WERI-Rb-1 (cell line): ENCODE measurements around the gene TFB1M.
A peak's percentile ranks its signal among the peaks of the same experiment; 100 is the strongest.
"Not testable (repeated sequence)": the region's sequence is repeated elsewhere in the genome, so short reads cannot be mapped to it uniquely, and the experiment has no call there.

ENCODE experiments used
- DNase-seq: peaks from one replicate; pipeline ENCODE4 v3.0.0-alpha.2; 2020
- H3K27ac ChIP-seq: fragments of 250-450 bp; sonication (Bioruptor Pico); 2 replicates; pipeline ENCODE4 v1.5.1; 2020; ENCODE audit warnings: mild to moderate bottlenecking, moderate library complexity
- H3K27me3 ChIP-seq: fragments of 250-450 bp; sonication (Bioruptor Pico); 2 replicates; pipeline ENCODE4 v1.5.1; 2021; ENCODE audit warnings: mild to moderate bottlenecking, low read depth, moderate library complexity; ENCODE audit not compliant: insufficient read depth, severe bottlenecking
- H3K36me3 ChIP-seq: fragments of 250-450 bp; sonication (Bioruptor Pico); 2 replicates; pipeline ENCODE4 v1.5.1; 2020; ENCODE audit warnings: mild to moderate bottlenecking, moderate library complexity
- H3K4me3 ChIP-seq: 2 replicates; pipeline ENCODE4 v1.5.1; 2011; ENCODE audit warnings: low read depth, mild to moderate bottlenecking, control low read depth, low read length
- H3K9me3 ChIP-seq: fragments of 250-450 bp; sonication (Bioruptor Pico); 2 replicates; pipeline ENCODE4 v1.5.1; 2021; ENCODE audit warnings: mild to moderate bottlenecking, moderate library complexity; ENCODE audit not compliant: severe bottlenecking
- CTCF ChIP-seq: IDR thresholded peaks from 2 replicates; pipeline ENCODE4 v1.5.1; 2011; ENCODE audit warnings: low read depth, mild to moderate bottlenecking, control low read depth, inconsistent platforms, low read length

Gene TFB1M

GRCh38 chr6:155313602-155314091 is 637 bp downstream of the TFB1M start:
- Histone ChIP-seq H3K27me3 (no peaks in the 10 kb centered on the region), H3K36me3 (peaks cover 21% of the 10 kb centered on the region), H3K4me3 (peak overlapping the region; percentile 97), H3K9me3 (no peaks in the 10 kb centered on the region), H3K27ac (peak overlapping the region; percentile 85)
- no peak for DNase-seq
- no peak for TF ChIP-seq CTCF

- not testable (repeated sequence) for H3K4me3 ChIP-seq, DNase-seq
Measured at GRCh38 chr6:155312950-155313349, 1.3 kb downstream of the TFB1M start.

GRCh38 chr6:155311583-155311982 is 2.7 kb downstream of the TFB1M start:
- Histone ChIP-seq H3K27ac (no peak overlapping the region), H3K36me3 (peaks cover 37% of the 10 kb centered on the region), H3K4me3 (no peak overlapping the region), H3K27me3 (no peaks in the 10 kb centered on the region), H3K9me3 (no peaks in the 10 kb centered on the region)
- no peak for DNase-seq
- TF ChIP-seq CTCF = no peak

More at GRCh38 chr6:155312950-155313349, 1.3 kb downstream of the TFB1M start:
- H3K27me3 ChIP-seq, H3K9me3 ChIP-seq, H3K27ac ChIP-seq: not testable (repeated sequence)
- peaks cover 27% of the 10 kb centered on the region for H3K36me3 ChIP-seq

GRCh38 chr6:155311086-155311485 is 3.2 kb downstream of the TFB1M start:
- DNase-seq = no peak

GRCh38 chr6:155310596-155310995 is 3.7 kb downstream of the TFB1M start:
- Histone ChIP-seq H3K27me3 (no peaks in the 10 kb centered on the region), H3K27ac (no peak overlapping the region), H3K4me3 (no peak overlapping the region), H3K9me3 (no peaks in the 10 kb centered on the region), H3K36me3 (peaks cover 38% of the 10 kb centered on the region)
- no peak for DNase-seq
- no peak for TF ChIP-seq CTCF

More at GRCh38 chr6:155311086-155311485, 3.2 kb downstream of the TFB1M start:
- Histone ChIP-seq H3K4me3 (no peak overlapping the region), H3K36me3 (peaks cover 38% of the 10 kb centered on the region), H3K9me3 (no peaks in the 10 kb centered on the region), H3K27me3 (no peaks in the 10 kb centered on the region), H3K27ac (no peak overlapping the region)
- no peak for TF ChIP-seq CTCF

GRCh38 chr6:155309150-155309549 is 5.1 kb downstream of the TFB1M start:
- Histone ChIP-seq H3K4me3 (no peak overlapping the region), H3K9me3 (no peaks in the 10 kb centered on the region), H3K27me3 (no peaks in the 10 kb centered on the region), H3K27ac (no peak overlapping the region), H3K36me3 (peaks cover 37% of the 10 kb centered on the region)
- no peak for TF ChIP-seq CTCF
- no peak for DNase-seq
